HepG2 (cell line): Measurements from ENCODE around the gene THOC6. TPM values are rescaled to one million over a fixed set of nuclear protein-coding genes. Genes with fewer than 3 reads are reported as not detected.

Experiments used
- ATAC-seq: fragments of 200-7000 bp; cut with Tn5 transposase; 3 replicates; pipeline ENCODE4 v1.9.1; 2020; ENCODE audit warnings: mild to moderate bottlenecking, moderate library complexity
- BruUV-seq: library from RNA; stranded (reverse); fragments of 400-500 nt; replicated peaks from 2 replicates; lab custom pipeline; 2021; lab: Mats Ljungman, UMichigan
- CTCF ChIA-PET: fragments of 300-600 bp; formaldehyde crosslinking; extraction: SDS; loops from one replicate; lab custom pipeline; 2021; ENCODE audit warnings: low total read pairs, inconsistent platforms, low intra/inter-chr PET ratio; lab: Yijun Ruan, JAX
- POLR2A ChIA-PET: fragments of 350-600 bp; sonication (Branson Sonifier 250); formaldehyde crosslinking; loops from one replicate; lab custom pipeline; 2020; ENCODE audit warnings: antibody characterized with exemption, inconsistent platforms; lab: Yijun Ruan, JAX
- DNase-seq: peaks from one replicate; pipeline ENCODE4 v3.0.0-alpha.2; 2015; ENCODE audit warnings: low spot score
- FAIRE-seq: peaks from 3 replicates; lab custom pipeline; 2011; peaks lifted over from hg19 to GRCh38; lab: Jason Lieb, UNC
- H2AFZ ChIP-seq: one replicate; pipeline ENCODE4 v1.6.1; 2011; ENCODE audit warnings: low read length, inconsistent platforms
- H3K27ac ChIP-seq: fragments of 300-600 bp; 3 replicates; pipeline ENCODE4 v1.8.0; 2011; ENCODE audit warnings: mixed run types, mild to moderate bottlenecking, mixed read lengths, low read length, inconsistent platforms; ENCODE audit not compliant: insufficient read depth; ENCODE audit errors: extremely low read length
- H3K27me3 ChIP-seq, 2 experiments: fragments of 200-600 bp in 1 of 2; 2 replicates in 1 of 2; 3 replicates in 1 of 2; pipeline versions ENCODE4 v1.6.0 to v1.8.0; 2011; ENCODE audit warnings: low read length in 2 of 2, mild to moderate bottlenecking in 2 of 2, moderate library complexity in 2 of 2, inconsistent platforms in 1 of 2; ENCODE audit not compliant: insufficient read depth in 2 of 2, control insufficient read depth in 1 of 2
- H3K36me3 ChIP-seq, 2 experiments: fragments of 200-600 bp in 1 of 2; replicated peaks in 1 of 2; 2 replicates in 1 of 2; 3 replicates in 1 of 2; pipeline versions ENCODE4 v1.5.1 to v1.8.0; 2011; ENCODE audit warnings: low read length in 2 of 2, inconsistent platforms in 1 of 2; ENCODE audit not compliant: insufficient read depth in 2 of 2, control insufficient read depth in 1 of 2
- H3K4me1 ChIP-seq: 2 replicates; pipeline ENCODE4 v1.5.1; 2012; ENCODE audit warnings: low read length, inconsistent platforms; ENCODE audit not compliant: insufficient read depth
- H3K4me2 ChIP-seq: 2 replicates; pipeline ENCODE4 v1.6.0; 2011; ENCODE audit warnings: low read depth, low read length, inconsistent platforms
- H3K4me3 ChIP-seq, 3 experiments: fragments of 200-600 bp in 1 of 3; sonication (generic), shearing (Covaris generic) in 1 of 3; replicated peaks in 1 of 3; 2 replicates each; pipeline ENCODE4 v1.5.1; 2011 to 2016; ENCODE audit warnings: low read length in 3 of 3, inconsistent platforms in 2 of 3, low read depth in 2 of 3, mild to moderate bottlenecking in 2 of 3, control low read depth in 1 of 3, mixed read lengths in 1 of 3; ENCODE audit not compliant: insufficient read depth in 1 of 3
- H3K79me2 ChIP-seq: one replicate; pipeline ENCODE4 v1.6.1; 2011; ENCODE audit warnings: low read length, inconsistent platforms; ENCODE audit not compliant: insufficient read depth
- H3K9ac ChIP-seq: 2 replicates; pipeline ENCODE4 v1.6.0; 2011; ENCODE audit warnings: mild to moderate bottlenecking, low read depth, low read length, inconsistent platforms; ENCODE audit not compliant: insufficient read depth
- H3K9me3 ChIP-seq: 2 replicates; pipeline ENCODE4 v1.5.1; 2012; ENCODE audit warnings: mild to moderate bottlenecking, low read length
- H4K20me1 ChIP-seq: 2 replicates; pipeline ENCODE4 v1.6.0; 2011; ENCODE audit warnings: inconsistent platforms, mild to moderate bottlenecking, low read length, moderate library complexity; ENCODE audit not compliant: insufficient read depth
- DNMT3B ChIP-seq: conservative IDR thresholded peaks from 2 replicates; pipeline ENCODE4 v1.6.1; 2016; ENCODE audit warnings: missing biosample characterization, control low read depth
- GMEB1 ChIP-seq: sonication (generic); formaldehyde crosslinking; IDR thresholded peaks from 2 replicates; pipeline ENCODE4 v1.5.1; 2020; ENCODE audit warnings: missing genetic modification reagents, mild to moderate bottlenecking, borderline replicate concordance
- HHEX ChIP-seq: IDR thresholded peaks from 2 replicates; pipeline ENCODE4 v1.6.1; 2016; ENCODE audit warnings: control low read depth
- KDM1A ChIP-seq: IDR thresholded peaks from 2 replicates; pipeline ENCODE4 v1.6.1; 2016; ENCODE audit warnings: missing compliant biosample characterization
- NFIB ChIP-seq: sonication (generic); formaldehyde crosslinking; IDR thresholded peaks from 2 replicates; pipeline ENCODE4 v1.9.0; 2021; ENCODE audit warnings: missing genetic modification reagents, mild to moderate bottlenecking, borderline replicate concordance
- NR2F1 ChIP-seq, 2 experiments: fragments of 450-650 bp in 1 of 2; formaldehyde crosslinking in 1 of 2; IDR thresholded peaks; 2 replicates each; pipeline versions ENCODE4 v1.5.0 to v1.6.1; 2016 to 2020; ENCODE audit warnings: mild to moderate bottlenecking in 1 of 2, missing compliant biosample characterization in 1 of 2, missing genetic modification reagents in 1 of 2, moderate library complexity in 1 of 2
- TFDP1 ChIP-seq: IDR thresholded peaks from 2 replicates; pipeline ENCODE4 v1.6.1; 2016; ENCODE audit warnings: missing compliant biosample characterization, missing genetic modification reagents, borderline replicate concordance
- ZNF274 ChIP-seq: sonication (generic); formaldehyde crosslinking; IDR thresholded peaks from 2 replicates; pipeline ENCODE4 v1.5.1; 2020; ENCODE audit warnings: mild to moderate bottlenecking, missing genetic modification reagents
- ZNF503 ChIP-seq: sonication (generic); formaldehyde crosslinking; IDR thresholded peaks from 2 replicates; pipeline ENCODE4 v1.4.0; 2020; ENCODE audit warnings: missing genetic modification reagents
- ZNF766 ChIP-seq: sonication (generic); formaldehyde crosslinking; IDR thresholded peaks from 2 replicates; pipeline ENCODE4 v1.5.0; 2020; ENCODE audit warnings: missing genetic modification reagents, borderline replicate concordance
- ZNF788 ChIP-seq: sonication (generic); formaldehyde crosslinking; IDR thresholded peaks from 2 replicates; pipeline ENCODE4 v1.5.0; 2020; ENCODE audit warnings: mild to moderate bottlenecking, missing genetic modification reagents, borderline replicate concordance
- WGBS: methylation state at CpG from one replicate; pipeline ENCODE4 v1.1.6; 2017; ENCODE audit warnings: low lambda C conversion rate; 5-methylcytosine and 5-hydroxymethylcytosine counted together
- in situ Hi-C: cut with HindIII; loops from 2 replicates; pipeline ENCODE4 v1.10.0; 2017; ENCODE audit warnings: low pct_unique_long_range_greater_than_20kb; ENCODE audit not compliant: extremely low pct_ligation_motif_present
- intact Hi-C: fragments of 100-400 bp; cut with micrococcal nuclease; formaldehyde crosslinking; loops from one replicate; pipeline ENCODE4 v1.10.0; 2022; ENCODE audit not compliant: unreplicated experiment
- polyA plus RNA-seq, 8 experiments: library from polyadenylated mRNA; depleted of rRNA in 3 of 8; stranded (reverse) in 7 of 8; unstranded in 1 of 8; fragments of >200 nt; fragmentation: Illumina TruSeq in 4 of 8; extraction: Trizol in 4 of 8; gene quantifications; 2 replicates each; pipeline versions ENCODE4 v1.2.1 to v1.2.3, GENCODE V29; 2011 to 2016; ENCODE audit warnings: low read depth in 4 of 8, missing spikeins in 1 of 8, mixed read lengths in 1 of 8; ENCODE audit not compliant: insufficient read depth in 1 of 8
- total RNA-seq, 5 experiments: library from RNA; depleted of rRNA; stranded (reverse); fragments of >200 nt; fragmentation: Illumina TruSeq; extraction: Trizol; gene quantifications; 2 replicates each; pipeline ENCODE4 v1.2.3, GENCODE V29; 2016; ENCODE audit warnings: low read depth in 1 of 5
- TF ChIP-seq, protein P1 (sequence below): sonication (generic); formaldehyde crosslinking; IDR thresholded peaks from 2 replicates; pipeline ENCODE4 v1.4.0; 2020; ENCODE audit warnings: mild to moderate bottlenecking, missing genetic modification reagents
- TF ChIP-seq, protein P2 (sequence below): sonication (generic); formaldehyde crosslinking; IDR thresholded peaks from 2 replicates; pipeline ENCODE4 v1.5.0; 2020; ENCODE audit warnings: missing genetic modification reagents

THOC6 gene
- total and polyA plus RNA-seq, 2 of the 13 experiments (the other 11 are each of a cell fraction or from before 2014, with no cell fraction given) = 32.1 to 37.0 TPM

GRCh38 chr16:2992383-2993081 is 31.3 kb upstream of the THOC6 start (continued):
- TF ChIP-seq HHEX (CRISPR knock-in tag) = no peak
- TF ChIP-seq, protein P1, sequence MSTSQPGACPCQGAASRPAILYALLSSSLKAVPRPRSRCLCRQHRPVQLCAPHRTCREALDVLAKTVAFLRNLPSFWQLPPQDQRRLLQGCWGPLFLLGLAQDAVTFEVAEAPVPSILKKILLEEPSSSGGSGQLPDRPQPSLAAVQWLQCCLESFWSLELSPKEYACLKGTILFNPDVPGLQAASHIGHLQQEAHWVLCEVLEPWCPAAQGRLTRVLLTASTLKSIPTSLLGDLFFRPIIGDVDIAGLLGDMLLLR = no peak
- no peak for TF ChIP-seq DNMT3B
- no peak for TF ChIP-seq GMEB1 (CRISPR knock-in tag)
- no peak for TF ChIP-seq ZNF788 (CRISPR knock-in tag)
- no peak for TF ChIP-seq TFDP1 (CRISPR knock-in tag)

DNA sequence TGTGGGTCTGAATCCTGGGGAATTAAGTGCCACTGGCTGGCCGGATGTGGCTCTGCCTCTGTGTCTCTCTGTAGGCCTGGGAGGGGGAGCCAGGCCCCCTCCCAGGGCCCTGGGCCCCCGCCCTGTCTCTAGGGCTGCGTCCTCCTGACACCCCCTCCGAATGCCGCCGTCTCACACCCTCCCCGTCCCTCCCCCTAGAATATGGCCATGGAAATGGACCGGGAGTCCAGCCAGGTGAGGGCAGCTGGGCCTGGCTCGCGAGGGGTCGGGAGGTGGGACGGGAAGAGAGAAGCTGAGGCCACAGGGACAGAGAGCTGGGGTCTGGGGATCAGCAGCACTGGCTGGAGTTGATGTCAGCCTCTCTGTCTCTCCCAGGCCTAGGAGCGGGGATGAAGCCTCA is 27.5 kb upstream of the THOC6 start:
- Histone ChIP-seq H3K4me3 (no peak overlapping the region), H3K4me2 (no peak overlapping the region), H4K20me1 (no peaks in the 10 kb centered on the region), H3K36me3 (no peaks in the 10 kb centered on the region), H3K27ac (no peak overlapping the region), H3K9me3 (no peaks in the 10 kb centered on the region), H3K27me3 (peaks cover 0 to 3% of the 10 kb centered on the region in 2 experiments; a peak in 1 of 5 replicates), H2AFZ (no peak overlapping the region), H3K4me1 (peaks cover 24% of the 10 kb centered on the region), H3K79me2 (no peaks in the 10 kb centered on the region), H3K9ac (no peak overlapping the region)
- DNase-seq (no peak), ATAC-seq (no peak), FAIRE-seq (no peak)
- in situ Hi-C loops (no loop called here), intact Hi-C loops (no loop called here)
- POLR2A ChIA-PET = no interaction called here
- no TSS peak for BruUV-seq
- WGBS = 71% methylated on average over 11 of the region's 13 CpGs
- CTCF ChIA-PET = no interaction called here
- TF ChIP-seq, protein P2, sequence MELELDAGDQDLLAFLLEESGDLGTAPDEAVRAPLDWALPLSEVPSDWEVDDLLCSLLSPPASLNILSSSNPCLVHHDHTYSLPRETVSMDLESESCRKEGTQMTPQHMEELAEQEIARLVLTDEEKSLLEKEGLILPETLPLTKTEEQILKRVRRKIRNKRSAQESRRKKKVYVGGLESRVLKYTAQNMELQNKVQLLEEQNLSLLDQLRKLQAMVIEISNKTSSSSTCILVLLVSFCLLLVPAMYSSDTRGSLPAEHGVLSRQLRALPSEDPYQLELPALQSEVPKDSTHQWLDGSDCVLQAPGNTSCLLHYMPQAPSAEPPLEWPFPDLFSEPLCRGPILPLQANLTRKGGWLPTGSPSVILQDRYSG = no peak
- TF ChIP-seq NFIB (CRISPR knock-in tag) (no peak), KDM1A (CRISPR knock-in tag) (no peak), ZNF503 (no peak), NR2F1 (CRISPR knock-in tag; IDR thresholded peaks at IDR 0.05) (no peak), ZNF766 (CRISPR knock-in tag) (no peak), ZNF274 (CRISPR knock-in tag) (no peak)
